Ammon's horn (tissue), 1 donor: Measurements from ENCODE around the gene ESPN.

Source experiments
- DNase-seq: peaks from one replicate; pipeline ENCODE4 v3.0.0-alpha.2; 2016; ENCODE audit warnings: low spot score

ESPN gene

GRCh38 chr1:6466751-6467150 is 42.2 kb downstream of the ESPN start:
- no peak for DNase-seq

- DNase-seq = no peak
These were observed 42.6 kb downstream of the ESPN start for GRCh38 chr1:6467224-6467623.

GRCh38 chr1:6467744-6468688 is 43.4 kb downstream of the ESPN start:
- no peak for DNase-seq

- no peak for DNase-seq
These were observed 44.3 kb downstream of the ESPN start for GRCh38 chr1:6468729-6469461.

- DNase-seq = no peak
These were observed 45.8 kb downstream of the ESPN start for GRCh38 chr1:6470132-6471085.

- no peak for DNase-seq
These were observed 46.8 kb downstream of the ESPN start for GRCh38 chr1:6471086-6471969.

GRCh38 chr1:6471970-6472368 is 47.4 kb downstream of the ESPN start:
- DNase-seq = no peak

- no peak for DNase-seq
These were observed 47.8 kb downstream of the ESPN start for GRCh38 chr1:6472391-6472790.

- DNase-seq = no peak
These were observed 48.6 kb downstream of the ESPN start for GRCh38 chr1:6473156-6473555.

- DNase-seq = no peak
These were observed 49.6 kb downstream of the ESPN start for GRCh38 chr1:6473974-6474814.

GRCh38 chr1:6474815-6475282 is 50.3 kb downstream of the ESPN start:
- no peak for DNase-seq

- peak; percentile 50 for DNase-seq
These were observed 51.0 kb downstream of the ESPN start for GRCh38 chr1:6475381-6476133.

- no peak for DNase-seq
These were observed 51.9 kb downstream of the ESPN start for GRCh38 chr1:6476483-6476882.

GRCh38 chr1:6477039-6477820 is 52.7 kb downstream of the ESPN start:
- no peak for DNase-seq

- DNase-seq = no peak
These were observed 57.2 kb downstream of the ESPN start for GRCh38 chr1:6481820-6482219.

GRCh38 chr1:6483017-6483760 is 58.6 kb downstream of the ESPN start:
- DNase-seq = no peak

- no peak for DNase-seq
These were observed 59.2 kb downstream of the ESPN start for GRCh38 chr1:6483761-6484117.

GRCh38 chr1:6484826-6485167 is 60.2 kb downstream of the ESPN start:
- DNase-seq = no peak
